HG03025 (cell line): Measurements from ENCODE around the gene CADM3.
A peak's percentile ranks its signal among the peaks of the same experiment; 100 is the strongest.

Experiments used
- ATAC-seq: cut with Tn5 transposase; IDR thresholded peaks from one replicate; pipeline ENCODE4 v1.9.1; 2021; ENCODE audit warnings: mild to moderate bottlenecking, moderate library complexity; ENCODE audit not compliant: unreplicated experiment, low FRiP score

CADM3 gene

GRCh38 chr1:159172614-159173291 lies 1.3 kb downstream of the CADM3 start:
- ATAC-seq: no peak

GRCh38 chr1:159173320-159173719 lies 1.9 kb downstream of the CADM3 start:
- no peak for ATAC-seq

- ATAC-seq: no peak
Observed at GRCh38 chr1:159175571-159175970, 4.2 kb downstream of the CADM3 start.

GRCh38 chr1:159177272-159177907 lies 6.0 kb downstream of the CADM3 start:
- ATAC-seq: no peak

GRCh38 chr1:159179906-159180305 lies 8.5 kb downstream of the CADM3 start:
- ATAC-seq: no peak

GRCh38 chr1:159180516-159180915 lies 9.1 kb downstream of the CADM3 start:
- ATAC-seq: no peak

GRCh38 chr1:159181328-159182024 lies 10.1 kb downstream of the CADM3 start:
- no peak for ATAC-seq

- no peak for ATAC-seq
Observed at GRCh38 chr1:159184201-159184600, 12.8 kb downstream of the CADM3 start.

- ATAC-seq: no peak
Observed at GRCh38 chr1:159185121-159185520, 13.7 kb downstream of the CADM3 start.

- ATAC-seq: no peak
Observed at GRCh38 chr1:159187033-159187432, 15.6 kb downstream of the CADM3 start.

- no peak for ATAC-seq
Observed at GRCh38 chr1:159187647-159188374, 16.4 kb downstream of the CADM3 start.

GRCh38 chr1:159188375-159188788 lies 17.0 kb downstream of the CADM3 start:
- ATAC-seq: peak; percentile 94

- no peak for ATAC-seq
Observed at GRCh38 chr1:159190441-159190840, 19.0 kb downstream of the CADM3 start.

- no peak for ATAC-seq
Observed at GRCh38 chr1:159196543-159196942, 25.1 kb downstream of the CADM3 start.

- ATAC-seq: no peak
Observed at GRCh38 chr1:159197561-159198557, 26.4 kb downstream of the CADM3 start.

GRCh38 chr1:159199901-159200300 lies 28.5 kb downstream of the CADM3 start:
- ATAC-seq: no peak

GRCh38 chr1:159200769-159201168 lies 29.4 kb downstream of the CADM3 start:
- no peak for ATAC-seq

- ATAC-seq: no peak
Observed at GRCh38 chr1:159201642-159202041, 30.2 kb downstream of the CADM3 start.

GRCh38 chr1:159203610-159204009 lies 32.2 kb downstream of the CADM3 start:
- ATAC-seq: no peak
